AG04450 (cell line): ENCODE data around the gene IL17REL. TPM values are rescaled to one million over a fixed set of nuclear protein-coding genes. Genes with fewer than 3 reads are reported as not detected.

ENCODE experiments used
- CTCF ChIA-PET: fragments of 300-600, 350-600 bp; formaldehyde crosslinking; extraction: SDS; loops from one replicate; lab custom pipeline; 2022; ENCODE audit warnings: antibody characterized with exemption, inconsistent platforms; lab: Charles Lee
- POLR2A ChIA-PET: fragments of 350-600 bp; formaldehyde crosslinking; extraction: SDS; loops from one replicate; lab custom pipeline; 2021; ENCODE audit warnings: antibody characterized with exemption, inconsistent platforms; lab: Yijun Ruan, JAX
- DNase-seq: peaks from one replicate; pipeline ENCODE4 v3.0.0-alpha.2; 2011; ENCODE audit warnings: low read depth, low spot score
- H3K27ac ChIP-seq: one replicate; pipeline ENCODE4 v1.5.1; 2012; ENCODE audit warnings: low read depth, low read length, control low read depth
- H3K27me3 ChIP-seq: one replicate; pipeline ENCODE4 v1.6.0; 2012; ENCODE audit warnings: low read length; ENCODE audit not compliant: control insufficient read depth, insufficient read depth
- H3K4me3 ChIP-seq: 2 replicates; pipeline ENCODE4 v1.5.1; 2011; ENCODE audit warnings: mild to moderate bottlenecking, low read depth, low read length, control low read depth
- H3K9me3 ChIP-seq: 2 replicates; pipeline ENCODE4 v1.5.1; 2012; ENCODE audit warnings: low read length; ENCODE audit not compliant: control insufficient read depth, insufficient read depth
- CTCF ChIP-seq: IDR thresholded peaks from 2 replicates; pipeline ENCODE4 v1.5.1; 2011; ENCODE audit warnings: low read depth, low read length, control low read depth, inconsistent platforms
- polyA plus RNA-seq: library from polyadenylated mRNA; depleted of rRNA; stranded (reverse); fragments of >200 nt; gene quantifications from 2 replicates; pipeline ENCODE4 v1.2.3, GENCODE V29; 2011

Gene IL17REL
- polyA plus RNA-seq, 1 experiment = not detected

- POLR2A ChIA-PET = no interaction called here
- peaks cover 23% of the 10 kb centered on the region for H3K9me3 ChIP-seq
Measured at GRCh38 chr22:50056214-50056972, 43.8 kb upstream of the IL17REL start.

GRCh38 chr22:50053861-50054260 lies 41.3 kb upstream of the IL17REL start:
- Histone ChIP-seq H3K4me3 (no peak overlapping the region), H3K27ac (no peak overlapping the region), H3K27me3 (peaks cover 18% of the 10 kb centered on the region), H3K9me3 (peaks cover 23% of the 10 kb centered on the region)
- DNase-seq = no peak
- no peak for TF ChIP-seq CTCF
- POLR2A ChIA-PET = interaction anchor here (0.6 kb wide), 1 partner anchor 10 kb away, joined by 4 read pairs; no protein-coding TSS in a partner anchor
- CTCF ChIA-PET = no interaction called here

More at GRCh38 chr22:50056214-50056972, 43.8 kb upstream of the IL17REL start:
- peaks cover 34% of the 10 kb centered on the region for H3K27me3 ChIP-seq
- no peak overlapping the region for H3K27ac ChIP-seq
- no peak for TF ChIP-seq CTCF
- CTCF ChIA-PET = no interaction called here
- no peak overlapping the region for H3K4me3 ChIP-seq
- DNase-seq = no peak

GRCh38 chr22:50051930-50052329 lies 39.4 kb upstream of the IL17REL start:
- ChIA-PET POLR2A (no interaction called here), CTCF (no interaction called here)
- no peak overlapping the region for H3K27ac ChIP-seq
- TF ChIP-seq CTCF = no peak
- DNase-seq = no peak
- H3K27me3 ChIP-seq = peaks cover 16% of the 10 kb centered on the region
- no peak overlapping the region for H3K4me3 ChIP-seq
- peaks cover 18% of the 10 kb centered on the region for H3K9me3 ChIP-seq

- ChIA-PET CTCF (interaction anchor here (0.6 kb wide), 1 partner anchor 10 kb away, joined by 3 read pairs; no protein-coding TSS in a partner anchor), POLR2A (no interaction called here)
- peaks cover 16% of the 10 kb centered on the region for H3K27me3 ChIP-seq
- no peak overlapping the region for H3K4me3 ChIP-seq
- no peak for DNase-seq
- no peak for TF ChIP-seq CTCF
- peaks cover 15% of the 10 kb centered on the region for H3K9me3 ChIP-seq
- no peak overlapping the region for H3K27ac ChIP-seq
Measured at GRCh38 chr22:50049299-50050195, 37.0 kb upstream of the IL17REL start.

- TF ChIP-seq CTCF = no peak
- Histone ChIP-seq H3K27ac (no peak overlapping the region), H3K27me3 (peaks cover 13% of the 10 kb centered on the region), H3K9me3 (peaks cover 11% of the 10 kb centered on the region), H3K4me3 (no peak overlapping the region)
- ChIA-PET POLR2A (no interaction called here), CTCF (interaction anchor here (0.6 kb wide), 1 partner anchor 10 kb away, joined by 3 read pairs; no protein-coding TSS in a partner anchor)
- no peak for DNase-seq
Measured at GRCh38 chr22:50048836-50049235, 36.3 kb upstream of the IL17REL start.
